COLO668 (cell line): ENCODE data around the gene ADAM23.

Source experiments
- DNase-seq: peaks from one replicate; lab custom pipeline; 2025; ENCODE audit not compliant: unreplicated experiment; lab: John Stamatoyannopoulos, UW

The ADAM23 gene

DNA sequence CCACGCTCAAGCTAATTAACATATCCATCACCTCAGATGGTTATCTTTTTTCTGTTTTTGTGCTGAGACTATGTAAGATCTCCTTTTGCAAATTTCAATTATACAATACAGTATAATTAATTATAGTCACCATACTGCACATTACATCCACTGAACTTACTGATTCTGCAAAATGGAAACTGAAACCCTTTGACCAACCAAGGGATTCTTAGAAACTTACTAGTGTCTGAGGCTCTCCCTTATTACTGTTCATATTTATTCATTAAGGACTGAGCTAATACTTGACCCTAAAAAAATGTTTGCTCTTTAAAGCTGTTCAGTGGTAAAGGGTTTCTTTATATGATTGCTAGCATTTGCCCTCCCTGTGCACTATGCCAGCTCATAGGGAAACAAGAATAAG lies 50.7 kb downstream of the ADAM23 start:
- no peak for DNase-seq

- no peak for DNase-seq
These were observed 59.4 kb downstream of the ADAM23 start for GRCh38 chr2:206502729-206503128.

DNA sequence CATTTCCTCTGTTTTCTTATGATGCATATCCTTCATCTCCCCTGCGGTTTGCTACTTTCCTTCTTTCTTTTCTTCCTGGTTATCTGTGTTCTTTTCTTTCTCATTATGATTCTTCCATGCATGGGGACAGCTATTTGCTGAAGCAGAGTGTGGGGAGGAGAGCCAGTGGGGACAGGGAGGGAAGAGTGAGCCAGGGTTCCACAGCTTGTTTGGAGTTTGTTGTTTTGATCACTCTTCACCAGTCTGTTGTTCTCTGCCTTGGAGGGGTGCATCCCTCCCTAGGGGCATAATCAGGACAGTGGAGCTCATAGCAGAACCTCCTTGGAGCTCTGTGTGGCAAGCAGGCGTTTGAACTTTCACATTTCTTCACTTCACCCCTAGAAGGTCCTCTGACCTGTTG lies 68.0 kb downstream of the ADAM23 start:
- DNase-seq = no peak

DNA sequence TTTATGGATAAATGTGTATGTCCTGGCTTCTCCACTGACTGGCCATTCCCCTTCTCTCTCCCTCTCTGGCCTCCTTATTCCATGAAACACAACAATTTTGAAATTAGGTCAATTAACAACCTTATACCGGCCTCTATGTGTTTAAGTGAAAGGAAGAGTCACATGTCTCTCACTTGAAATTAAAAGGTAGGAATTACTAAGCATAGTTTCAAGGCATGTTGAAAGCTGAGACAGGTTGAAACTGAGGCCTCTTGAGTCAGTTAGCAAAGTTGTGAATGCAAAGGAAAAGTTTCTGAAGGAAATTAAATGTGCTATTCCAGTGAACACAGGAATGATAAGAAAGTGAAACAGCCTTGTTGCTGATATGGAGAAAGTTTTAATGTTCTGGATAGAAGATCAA lies 69.7 kb downstream of the ADAM23 start:
- no peak for DNase-seq

- DNase-seq = no peak
These were observed 72.2 kb downstream of the ADAM23 start for GRCh38 chr2:206515580-206515979.

DNA sequence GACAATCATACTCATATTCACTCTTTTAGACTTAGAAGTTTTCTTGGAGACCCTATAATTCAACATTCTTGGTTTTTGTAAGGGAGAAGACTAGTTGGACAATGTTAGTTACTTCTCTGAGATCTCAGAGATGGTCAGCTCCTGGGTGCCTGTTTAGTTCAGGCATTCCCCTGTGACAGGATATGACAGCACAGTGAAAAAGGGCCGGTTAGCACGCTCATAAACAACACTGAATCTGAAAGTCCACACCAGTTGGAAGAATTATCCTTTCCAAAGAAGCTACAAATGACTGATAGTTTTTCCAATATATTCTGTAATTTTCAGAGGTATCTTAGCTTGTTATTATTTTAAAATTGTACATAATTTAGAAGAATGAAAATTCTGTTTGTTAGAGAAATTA lies 75.7 kb downstream of the ADAM23 start:
- DNase-seq = no peak

GRCh38 chr2:206520450-206520849 lies 77.1 kb downstream of the ADAM23 start:
- no peak for DNase-seq

- DNase-seq = no peak
These were observed 77.8 kb downstream of the ADAM23 start for GRCh38 chr2:206521115-206521514.

GRCh38 chr2:206521612-206522011 lies 78.3 kb downstream of the ADAM23 start:
- no peak for DNase-seq

- DNase-seq = no peak
These were observed 83.1 kb downstream of the ADAM23 start for GRCh38 chr2:206526416-206526815.

DNA sequence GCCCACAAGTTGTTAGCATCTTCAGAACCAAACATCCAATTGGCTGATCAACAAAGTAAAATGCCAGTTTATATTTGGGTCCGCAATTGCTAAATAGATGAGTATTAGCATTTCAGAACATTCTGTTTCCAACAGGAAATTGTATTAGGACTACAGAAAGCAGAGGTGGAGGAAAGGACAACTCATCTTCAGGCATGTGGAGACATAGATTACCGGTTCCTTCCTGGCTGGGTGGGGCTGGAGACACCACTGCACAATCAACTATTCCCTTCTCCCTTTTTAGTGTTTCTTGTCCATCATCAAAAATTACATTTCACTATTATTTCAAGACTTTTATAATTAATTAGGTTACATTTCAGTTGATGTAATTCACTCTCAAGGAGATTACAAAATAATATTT lies 83.8 kb downstream of the ADAM23 start:
- no peak for DNase-seq

- no peak for DNase-seq
These were observed 87.4 kb downstream of the ADAM23 start for GRCh38 chr2:206530727-206531126.

DNA sequence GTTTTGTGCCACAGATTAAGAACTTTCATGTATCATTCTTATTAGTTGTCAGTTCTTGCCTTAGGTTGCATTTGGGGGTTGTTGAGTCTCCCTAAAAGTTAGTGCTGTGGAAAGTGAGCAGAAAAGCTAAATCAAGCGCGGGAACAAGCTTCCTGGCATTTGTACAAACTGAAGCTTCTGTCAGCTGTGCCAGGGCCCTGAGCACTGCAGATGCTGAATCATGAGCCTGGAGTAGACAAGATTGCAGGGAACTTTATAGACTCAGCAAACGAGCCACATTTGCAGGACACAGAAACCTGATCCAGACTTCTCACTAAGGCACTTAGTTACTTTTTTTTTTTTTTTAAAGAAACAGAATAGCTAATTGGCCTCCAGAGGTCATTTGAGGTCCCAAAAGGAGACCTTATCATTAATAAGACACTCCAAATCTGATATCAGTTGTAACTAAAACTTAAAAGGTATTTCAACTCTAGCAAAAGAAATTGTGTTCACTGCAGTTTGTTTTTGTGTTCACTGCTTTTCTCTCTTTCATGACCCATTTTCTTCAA lies 88.7 kb downstream of the ADAM23 start:
- DNase-seq = no peak

- no peak for DNase-seq
These were observed 90.6 kb downstream of the ADAM23 start for GRCh38 chr2:206533977-206534376.

GRCh38 chr2:206535260-206535986 lies 92.1 kb downstream of the ADAM23 start:
- no peak for DNase-seq

GRCh38 chr2:206540757-206541156 lies 97.4 kb downstream of the ADAM23 start:
- no peak for DNase-seq

GRCh38 chr2:206543073-206543472 lies 99.7 kb downstream of the ADAM23 start:
- no peak for DNase-seq

DNA sequence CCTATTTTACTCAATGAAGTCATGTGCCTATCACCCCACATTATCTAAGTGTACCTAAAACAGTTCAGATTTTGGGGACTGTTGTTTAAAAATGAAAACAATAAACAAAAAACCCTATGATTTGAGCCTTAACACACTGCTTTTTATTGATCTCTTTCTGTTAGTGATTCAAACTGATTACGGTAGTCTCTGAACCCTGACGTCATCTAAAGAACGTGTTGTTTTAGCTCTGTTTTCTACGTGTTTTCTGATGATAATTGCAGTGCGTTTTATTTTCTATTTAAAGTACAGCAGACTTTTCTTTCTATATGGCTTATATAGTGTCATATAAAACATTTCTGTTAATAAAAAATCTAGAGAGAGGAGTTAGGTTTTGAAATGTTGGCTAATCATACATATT lies 105.1 kb downstream of the ADAM23 start:
- no peak for DNase-seq

DNA sequence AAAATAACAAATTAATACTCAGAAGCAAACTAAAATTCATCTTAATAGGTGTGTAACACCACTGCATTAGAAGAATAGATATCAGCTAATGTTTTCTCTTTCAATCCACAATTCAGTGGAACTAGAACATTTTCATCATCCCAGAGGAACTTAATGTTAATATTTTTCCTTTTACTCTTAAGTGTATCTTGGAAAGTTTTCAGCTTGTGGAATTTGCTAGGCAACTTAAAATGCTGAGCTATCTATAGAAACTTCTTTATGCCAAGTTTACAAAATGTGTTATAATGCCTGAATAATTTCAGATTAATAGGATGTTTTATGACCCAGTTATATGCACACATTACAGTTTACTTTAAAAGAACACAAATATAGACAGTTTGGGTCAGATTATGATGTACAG lies 112.4 kb downstream of the ADAM23 start:
- no peak for DNase-seq

GRCh38 chr2:206556357-206556949 lies 113.1 kb downstream of the ADAM23 start:
- DNase-seq = no peak

GRCh38 chr2:206557321-206557720 lies 114.0 kb downstream of the ADAM23 start:
- DNase-seq = no peak

GRCh38 chr2:206558492-206558891 lies 115.2 kb downstream of the ADAM23 start:
- DNase-seq = no peak

DNA sequence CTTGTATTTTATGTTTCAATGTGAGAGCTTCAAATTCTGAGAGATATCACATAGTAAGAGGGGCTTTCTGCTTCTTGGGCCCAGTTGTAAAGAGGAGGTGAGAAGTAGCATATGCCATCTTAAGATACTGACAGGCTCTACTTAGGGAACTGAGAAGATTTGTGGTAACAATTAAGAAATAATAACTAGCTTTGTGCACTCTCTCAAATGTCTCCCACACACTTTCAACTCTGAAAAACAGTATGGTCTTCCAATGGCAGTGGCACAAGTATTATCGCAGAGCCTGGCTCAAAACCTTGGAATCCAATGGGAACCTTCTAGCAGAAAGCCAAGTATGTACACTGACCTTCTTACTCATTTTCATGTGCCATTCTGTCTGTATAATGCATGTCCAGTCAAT lies 118.6 kb downstream of the ADAM23 start:
- no peak for DNase-seq
